GM23338 (cell line): ENCODE results near the gene AGBL4. TPM values are rescaled to one million over a fixed set of nuclear protein-coding genes. Genes with fewer than 3 reads are reported as not detected.

ENCODE experiments used
- ATAC-seq: fragments of 200-7000 bp; cut with Tn5 transposase; 3 replicates; pipeline ENCODE4 v1.9.1; 2020
- DNase-seq: peaks from one replicate; pipeline ENCODE4 v3.0.0-alpha.2; 2015; ENCODE audit warnings: low spot score
- H2AFZ ChIP-seq: fragments of 200-600 bp; sonication (generic); 2 replicates; pipeline ENCODE4 v1.8.0; 2016; ENCODE audit warnings: antibody characterized with exemption, mild to moderate bottlenecking, moderate library complexity
- H3F3A ChIP-seq: fragments of 200-600 bp; sonication (generic); replicated peaks from 2 replicates; pipeline ENCODE4 v1.8.0; 2017; ENCODE audit warnings: antibody characterized with exemption, mixed run types, low read depth
- H3K27ac ChIP-seq: fragments of 200-600 bp; sonication (generic); 2 replicates; pipeline ENCODE4 v1.6.1; 2016; ENCODE audit warnings: low read depth
- H3K27me3 ChIP-seq: fragments of 200-600 bp; sonication (generic); 2 replicates; pipeline ENCODE4 v1.8.0; 2016; ENCODE audit warnings: mild to moderate bottlenecking, mixed run types, moderate library complexity; ENCODE audit not compliant: insufficient read depth
- H3K36me3 ChIP-seq: fragments of 200-600 bp; sonication (generic); 2 replicates; pipeline ENCODE4 v1.8.0; 2016; ENCODE audit warnings: mild to moderate bottlenecking; ENCODE audit not compliant: insufficient read depth
- H3K4me1 ChIP-seq: fragments of 200-600 bp; sonication (generic); 2 replicates; pipeline ENCODE4 v1.8.0; 2016; ENCODE audit warnings: mild to moderate bottlenecking, moderate library complexity; ENCODE audit not compliant: insufficient read depth
- H3K4me2 ChIP-seq: fragments of 200-600 bp; sonication (generic); 2 replicates; pipeline ENCODE4 v1.7.1; 2017; ENCODE audit warnings: mixed run types
- H3K4me3 ChIP-seq: fragments of 200-600 bp; sonication (generic); 2 replicates; pipeline ENCODE4 v1.6.1; 2016; ENCODE audit warnings: mixed run types
- H3K79me2 ChIP-seq: fragments of 200-600 bp; sonication (generic); replicated peaks from 2 replicates; pipeline ENCODE4 v1.8.0; 2017; ENCODE audit warnings: mild to moderate bottlenecking; ENCODE audit not compliant: insufficient read depth
- H3K9me2 ChIP-seq: fragments of 200-600 bp; sonication (generic); 2 replicates; pipeline ENCODE4 v1.8.0; 2017; ENCODE audit not compliant: insufficient read depth
- H4K20me1 ChIP-seq: fragments of 200-600 bp; sonication (generic); replicated peaks from 2 replicates; pipeline ENCODE4 v1.8.0; 2017; ENCODE audit warnings: mild to moderate bottlenecking; ENCODE audit not compliant: insufficient read depth
- H3K27ac Mint-ChIP-seq: 2 replicates; pipeline ENCODE4 v1.8.0; 2020; ENCODE audit warnings: inconsistent platforms, mild to moderate bottlenecking, moderate library complexity, mixed read lengths
- H3K27me3 Mint-ChIP-seq: 3 replicates; pipeline ENCODE4 v1.8.0; 2022; ENCODE audit warnings: low read depth, mild to moderate bottlenecking, moderate library complexity, mixed read lengths, inconsistent platforms; ENCODE audit not compliant: insufficient read depth, poor library complexity
- H3K36me3 Mint-ChIP-seq: 3 replicates; pipeline ENCODE4 v1.8.0; 2021; ENCODE audit warnings: low read depth, mild to moderate bottlenecking, inconsistent platforms, moderate library complexity, mixed read lengths
- H3K4me1 Mint-ChIP-seq: 3 replicates; pipeline ENCODE4 v1.8.0; 2020; ENCODE audit warnings: mild to moderate bottlenecking, inconsistent platforms, mixed read lengths
- H3K4me3 Mint-ChIP-seq: 3 replicates; pipeline ENCODE4 v1.8.0; 2021; ENCODE audit warnings: moderate library complexity, mild to moderate bottlenecking, inconsistent platforms, mixed read lengths
- H3K9me3 Mint-ChIP-seq: 3 replicates; pipeline ENCODE4 v1.8.0; 2020; ENCODE audit warnings: moderate library complexity, mild to moderate bottlenecking, inconsistent platforms, mixed read lengths
- CTCF ChIP-seq, 2 experiments: fragments of 200-600 bp in 1 of 2; sonication (generic) in 1 of 2; conservative IDR thresholded peaks; 2 replicates each; pipeline versions ENCODE4 v1.5.1 to v1.6.1; 2016 to 2017; ENCODE audit warnings: antibody characterized with exemption in 2 of 2, low read depth in 2 of 2, mild to moderate bottlenecking in 2 of 2, moderate library complexity in 1 of 2
- JUNB ChIP-seq: IDR thresholded peaks from one replicate; pipeline ENCODE4 v1.6.1; 2016; ENCODE audit warnings: antibody characterized with exemption; ENCODE audit not compliant: unreplicated experiment
- NANOG ChIP-seq: IDR thresholded peaks from 2 replicates; pipeline ENCODE4 v1.6.1; 2016; ENCODE audit warnings: antibody characterized with exemption, borderline replicate concordance
- POLR2AphosphoS5 ChIP-seq: IDR thresholded peaks from 2 replicates; pipeline ENCODE4 v1.6.1; 2016; ENCODE audit warnings: antibody characterized with exemption, low read depth
- REST ChIP-seq: IDR thresholded peaks from one replicate; pipeline ENCODE4 v1.6.1; 2018; ENCODE audit warnings: antibody characterized with exemption; ENCODE audit not compliant: unreplicated experiment
- STAT1 ChIP-seq: IDR thresholded peaks from one replicate; pipeline ENCODE4 v1.6.1; 2016; ENCODE audit warnings: antibody characterized with exemption; ENCODE audit not compliant: unreplicated experiment
- ZNF114 ChIP-seq: fragments of 250-450 bp; sonication (Bioruptor Pico); IDR thresholded peaks from 2 replicates; pipeline ENCODE4 v1.5.0; 2020; ENCODE audit warnings: mild to moderate bottlenecking, moderate library complexity
- ZNF331 ChIP-seq: fragments of 250-450 bp; sonication (Bioruptor Pico); IDR thresholded peaks from 2 replicates; pipeline ENCODE4 v1.5.0; 2020; ENCODE audit warnings: low read depth, mild to moderate bottlenecking, moderate library complexity
- ZNF462 ChIP-seq: fragments of 250-450 bp; sonication (Bioruptor Pico); IDR thresholded peaks from 2 replicates; pipeline ENCODE4 v1.5.0; 2020; ENCODE audit warnings: mild to moderate bottlenecking, moderate library complexity
- polyA plus RNA-seq: library from polyadenylated mRNA; unstranded; fragments of >200 nt; fragmentation: Nextera tagmentation; extraction: Ambion mirVana; gene quantifications from 2 replicates; pipeline ENCODE4 v1.2.1, GENCODE V29; 2016
- total RNA-seq: library from RNA; depleted of rRNA; stranded (reverse); fragments of >200 nt; shearing (Covaris generic); gene quantifications from 2 replicates; pipeline ENCODE4 v1.2.3, GENCODE V29; 2014

AGBL4 gene
- total and polyA plus RNA-seq, 2 experiments from 2014 or later: 0.91 to 1.5 TPM

- Mint-ChIP-seq H3K27me3 (peaks cover 3% of the 10 kb centered on the region), H3K9me3 (peaks cover 7% of the 10 kb centered on the region; the same call in 2 of the 3 replicates), H3K4me3 (no peak overlapping the region), H3K4me1 (no peaks in the 10 kb centered on the region), H3K27ac (no peak overlapping the region), H3K36me3 (no peaks in the 10 kb centered on the region)
- Histone ChIP-seq H3K4me1 (no peaks in the 10 kb centered on the region), H3K27ac (no peak overlapping the region), H3K79me2 (no peaks in the 10 kb centered on the region), H3K27me3 (no peaks in the 10 kb centered on the region), H3K36me3 (no peaks in the 10 kb centered on the region), H4K20me1 (no peaks in the 10 kb centered on the region), H3K4me2 (no peak overlapping the region), H3F3A (no peaks in the 10 kb centered on the region), H3K4me3 (no peak overlapping the region), H2AFZ (no peak overlapping the region), H3K9me2 (no peaks in the 10 kb centered on the region)
- TF ChIP-seq ZNF331 (CRISPR knock-in tag) (no peak), NANOG (no peak), STAT1 (no peak), POLR2AphosphoS5 (no peak), ZNF462 (CRISPR knock-in tag) (no peak), JUNB (no peak), ZNF114 (no peak), REST (no peak), CTCF (conservative IDR thresholded peaks at IDR 0.05; ENCODE audit: low read depth in 2 of 2) (no peak)
- no peak for DNase-seq
- ATAC-seq: no peak
Measured at GRCh38 chr1:48940962-48941732, 1082.6 kb downstream of the AGBL4 start.
